Fibroblast of skin of right quadriceps (primary cell): ENCODE results near the gene SOS1.
"Not testable (repeated sequence)": the region's sequence is repeated elsewhere in the genome, so short reads cannot be mapped to it uniquely, and the experiment has no call there.

Source experiments
- DNase-seq: peaks from one replicate; pipeline ENCODE4 v3.0.0-alpha.2; 2013

The SOS1 gene

DNA sequence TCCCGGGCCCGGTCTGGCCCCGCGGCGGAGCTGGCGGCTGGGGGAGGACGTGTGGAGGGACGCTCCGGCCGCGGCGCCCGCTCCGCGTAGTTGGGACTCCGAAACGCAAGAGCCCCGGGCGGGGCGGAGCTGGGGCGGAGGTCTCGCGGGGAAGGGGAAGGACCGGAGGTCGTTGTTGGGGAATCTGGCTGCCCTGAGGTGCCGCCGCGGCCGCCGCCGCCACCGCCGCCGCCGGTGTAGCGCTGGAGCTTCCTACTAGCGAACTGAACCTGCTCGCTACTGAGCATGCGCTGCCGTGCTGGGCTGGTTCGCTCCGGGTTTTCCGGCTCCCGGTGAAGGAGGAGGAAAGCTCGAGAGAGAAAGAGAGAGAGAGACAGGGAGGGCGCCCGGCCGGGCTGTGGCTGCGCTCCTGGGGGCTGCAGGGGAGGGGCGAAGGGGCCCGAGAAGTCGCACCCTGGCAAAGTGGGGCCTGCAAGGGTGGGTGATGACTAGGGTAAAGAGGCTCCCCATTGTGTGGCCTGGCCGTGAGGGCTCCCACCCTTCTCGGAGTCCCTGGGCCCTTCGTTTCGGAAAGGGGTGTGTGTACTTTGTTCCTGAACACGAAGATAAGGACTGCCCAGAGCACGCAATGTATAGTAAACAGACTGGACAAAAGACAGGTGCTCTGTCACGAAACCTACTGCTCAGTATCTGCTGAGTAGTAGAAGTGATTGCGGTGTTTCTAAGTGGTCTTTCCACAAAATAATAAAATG is at the start of gene SOS1:
TSS of gene SOS1 (minus strand) at position 281 of the 752 bp plus-strand sequence. CDS start 629 bp downstream, outside the sequence.
- DNase-seq = peak; percentile 93

GRCh38 chr2:39164089-39164488 is 43.2 kb upstream of the SOS1 start:
- DNase-seq = peak; percentile 5

- DNase-seq = peak; percentile 59
Observed at GRCh38 chr2:39160982-39161381, 40.1 kb upstream of the SOS1 start.

DNA sequence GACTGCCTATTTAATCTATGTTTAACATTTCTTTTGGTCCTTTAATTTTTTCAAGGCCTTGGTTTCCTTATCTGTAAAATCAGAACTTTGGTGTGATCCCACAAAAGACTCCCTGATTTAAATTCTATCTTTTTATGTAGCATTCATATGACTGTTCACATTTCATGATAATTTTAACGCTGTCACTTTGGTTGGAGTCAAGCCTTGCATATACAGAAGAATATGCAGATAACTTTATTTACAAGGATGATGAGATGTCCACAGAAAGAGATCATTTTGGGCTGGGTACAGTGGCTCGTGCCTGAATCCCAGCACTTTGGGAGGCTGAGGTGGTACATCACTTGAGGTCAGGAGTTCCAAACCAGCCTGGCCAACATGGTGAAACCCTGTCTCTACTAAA is 38.4 kb upstream of the SOS1 start:
- DNase-seq = no peak

DNA sequence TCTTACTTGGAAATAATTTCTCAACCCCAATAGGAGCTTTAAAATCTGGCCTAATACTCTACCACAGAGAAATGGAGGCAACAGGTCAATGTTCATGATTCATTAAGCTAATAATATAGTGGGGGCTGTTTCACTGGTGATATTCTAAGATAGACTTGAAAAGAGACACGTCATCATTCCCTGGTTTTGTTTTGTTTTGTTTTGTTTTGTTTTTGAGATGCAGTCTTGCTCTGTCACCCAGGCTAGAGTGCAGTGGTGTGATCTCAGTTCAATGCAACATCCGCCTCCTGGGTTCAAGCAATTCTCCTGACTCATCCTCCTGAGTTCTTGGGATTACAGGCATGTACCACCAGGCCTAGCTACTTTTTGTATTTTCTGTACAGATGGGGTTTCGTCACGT is 37.5 kb upstream of the SOS1 start:
- peak; percentile 10 for DNase-seq

DNA sequence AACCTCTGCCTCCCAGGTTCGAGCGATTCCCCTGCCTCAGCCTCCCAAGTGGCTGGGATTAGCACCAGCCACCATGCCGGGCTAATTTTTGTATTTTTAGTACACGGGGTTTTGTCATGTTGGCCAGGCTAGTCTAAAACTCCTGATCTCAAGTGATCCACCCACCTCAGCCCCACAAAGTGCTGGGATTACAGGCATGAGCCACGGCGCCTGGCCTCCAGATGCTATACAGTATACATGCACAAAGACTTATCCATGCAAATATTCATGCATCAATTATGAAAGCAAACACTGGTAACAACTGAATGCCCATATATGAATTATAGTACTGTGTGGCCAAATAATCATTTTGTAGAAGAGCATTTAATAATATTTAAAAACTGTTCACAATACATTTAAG is 36.0 kb upstream of the SOS1 start:
- DNase-seq = no peak

GRCh38 chr2:39156107-39156506 is 35.3 kb upstream of the SOS1 start:
- DNase-seq = peak; percentile 37

DNA sequence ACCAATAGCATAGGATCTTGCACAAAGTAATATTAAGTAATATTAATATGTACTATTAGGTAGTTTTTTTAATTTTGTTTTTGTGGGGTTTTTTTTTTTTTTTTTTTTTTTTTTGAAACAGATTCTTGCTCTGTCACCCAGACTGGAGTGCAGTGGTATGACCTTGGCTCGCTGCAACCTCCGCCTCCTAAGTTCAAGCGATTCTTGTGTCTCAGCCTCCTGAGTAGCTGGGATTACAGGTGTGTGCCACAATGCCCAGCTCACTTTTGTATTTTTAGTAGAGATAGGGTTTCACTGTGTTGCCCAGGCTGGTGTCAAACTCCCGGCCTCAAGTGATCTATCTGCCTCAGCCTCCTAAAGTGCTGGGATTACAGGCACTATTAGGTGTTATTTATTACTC is 34.7 kb upstream of the SOS1 start:
- not testable (repeated sequence) for DNase-seq

- DNase-seq = no peak
Observed at GRCh38 chr2:39154944-39155343, 34.1 kb upstream of the SOS1 start.

- DNase-seq = peak; percentile 34
Observed at GRCh38 chr2:39153312-39153711, 32.5 kb upstream of the SOS1 start.

DNA sequence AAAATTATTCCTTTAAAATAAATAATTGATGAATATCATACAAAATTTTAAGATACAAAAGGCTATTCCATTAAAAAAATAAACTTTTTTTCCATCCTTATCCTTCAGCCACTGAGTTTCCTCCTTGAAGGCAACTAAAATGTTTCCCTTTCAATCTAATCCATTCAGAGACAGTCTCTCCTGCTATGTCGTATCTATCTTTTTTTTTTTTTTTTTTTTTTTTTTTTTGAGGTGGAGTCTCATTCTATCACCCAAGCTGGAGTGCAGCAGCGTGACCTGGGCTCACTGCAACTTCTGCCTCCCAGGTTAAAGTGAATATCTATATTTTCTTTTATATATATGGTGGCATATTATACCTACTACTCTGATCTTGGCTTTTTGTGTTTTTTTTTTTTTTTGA is 31.7 kb upstream of the SOS1 start:
- DNase-seq = no peak

- no peak for DNase-seq
Observed at GRCh38 chr2:39150890-39151497, 30.1 kb upstream of the SOS1 start.

DNA sequence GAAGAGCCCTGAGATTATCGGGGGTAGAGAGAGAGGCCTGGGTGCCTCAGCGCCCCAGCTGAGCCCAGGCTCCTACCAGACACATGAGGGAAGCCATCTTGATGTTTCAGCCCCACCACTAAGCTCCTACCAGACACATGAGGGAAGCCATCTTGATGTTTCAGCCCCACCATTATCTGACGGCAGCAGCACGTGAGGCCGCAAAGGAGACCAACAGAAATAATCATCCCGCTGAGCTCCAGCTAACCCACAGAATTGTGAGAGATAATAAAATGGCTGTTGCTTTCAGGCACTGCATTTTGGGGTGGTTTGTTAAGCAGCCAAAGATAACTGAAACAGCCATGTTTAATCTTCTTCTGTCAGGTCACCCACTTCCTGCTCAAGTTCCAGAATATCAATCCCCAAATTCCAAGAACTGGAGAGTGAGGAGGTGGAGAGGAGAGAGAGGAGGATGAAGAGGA is 29.3 kb upstream of the SOS1 start:
- DNase-seq = no peak

- no peak for DNase-seq
Observed at GRCh38 chr2:39146630-39147029, 25.8 kb upstream of the SOS1 start.

DNA sequence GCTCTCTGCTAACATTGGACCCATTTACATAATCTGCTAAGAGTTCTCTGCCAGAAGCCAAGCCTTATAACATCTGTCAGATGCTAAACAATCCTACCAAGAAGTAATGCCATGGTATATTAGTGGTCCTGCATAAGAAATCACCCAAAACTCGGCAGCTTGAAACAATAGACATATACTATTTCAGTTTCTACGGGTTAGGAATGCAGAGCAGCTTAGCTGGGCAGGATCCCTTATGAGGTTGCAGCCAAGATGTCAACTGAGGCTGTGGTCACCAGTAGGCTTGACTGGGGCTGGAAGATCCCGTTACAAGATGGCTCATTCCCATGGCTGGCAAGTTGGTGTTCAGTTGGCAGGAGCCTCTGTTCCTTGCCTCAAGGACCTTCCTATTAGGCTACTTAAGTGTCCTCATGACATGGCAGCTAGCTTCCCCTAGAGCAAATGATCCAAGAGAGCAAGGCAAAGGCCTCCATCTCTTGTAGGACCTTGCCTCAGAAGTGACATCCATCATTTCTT is 25.1 kb upstream of the SOS1 start:
- DNase-seq = no peak

DNA sequence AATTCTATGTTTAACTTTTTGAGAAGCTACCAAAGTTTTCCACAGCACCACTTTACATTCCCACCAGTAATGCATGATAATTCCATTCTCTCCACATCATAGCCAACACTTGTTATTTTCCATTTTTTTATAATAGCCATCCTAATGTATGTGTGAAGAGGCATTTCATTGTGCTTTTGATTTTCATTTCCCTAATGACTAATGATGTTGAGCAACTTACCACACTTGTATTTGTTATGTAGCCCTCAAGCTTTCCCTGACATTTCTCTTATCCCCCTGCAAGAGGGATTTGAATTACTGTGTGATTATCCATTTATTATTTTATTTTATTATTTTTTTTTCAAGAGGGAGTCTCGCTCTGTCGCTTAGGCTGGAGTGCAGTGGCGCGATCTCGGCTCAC is 23.6 kb upstream of the SOS1 start:
- no peak for DNase-seq

DNA sequence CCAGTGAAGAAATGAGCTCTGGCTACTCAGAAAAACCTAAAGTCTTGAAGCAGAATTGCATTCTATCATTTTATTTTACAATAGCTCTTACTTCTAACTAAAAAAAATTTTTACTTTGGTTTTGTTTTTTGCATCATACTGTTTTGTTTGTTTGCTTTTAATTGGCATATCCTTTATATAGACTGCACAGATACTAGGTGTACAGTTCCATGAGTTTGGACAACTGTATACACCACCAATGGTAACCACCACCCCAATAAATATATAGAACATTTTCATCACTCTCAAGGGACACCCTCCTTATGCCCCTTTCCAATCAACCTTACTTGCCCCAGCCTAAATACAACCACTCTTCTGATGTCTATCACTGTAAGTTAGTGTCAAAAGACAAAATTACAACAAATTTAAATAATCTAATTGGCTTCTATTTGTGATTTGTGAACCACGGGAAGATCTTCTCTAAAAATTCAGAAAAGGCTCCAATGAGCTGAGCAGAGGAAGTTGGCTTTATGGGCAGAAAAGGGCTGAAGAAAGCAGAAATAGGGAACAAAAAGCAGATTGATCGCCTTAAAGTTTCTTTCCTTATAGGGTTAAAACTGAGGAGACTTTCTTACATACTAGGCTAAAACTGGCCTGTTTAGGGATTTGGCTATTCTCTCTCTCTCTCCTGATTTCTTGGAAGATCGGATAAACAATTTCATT is 22.2 kb upstream of the SOS1 start:
- no peak for DNase-seq

GRCh38 chr2:39141334-39142271 is 20.8 kb upstream of the SOS1 start:
- no peak for DNase-seq

DNA sequence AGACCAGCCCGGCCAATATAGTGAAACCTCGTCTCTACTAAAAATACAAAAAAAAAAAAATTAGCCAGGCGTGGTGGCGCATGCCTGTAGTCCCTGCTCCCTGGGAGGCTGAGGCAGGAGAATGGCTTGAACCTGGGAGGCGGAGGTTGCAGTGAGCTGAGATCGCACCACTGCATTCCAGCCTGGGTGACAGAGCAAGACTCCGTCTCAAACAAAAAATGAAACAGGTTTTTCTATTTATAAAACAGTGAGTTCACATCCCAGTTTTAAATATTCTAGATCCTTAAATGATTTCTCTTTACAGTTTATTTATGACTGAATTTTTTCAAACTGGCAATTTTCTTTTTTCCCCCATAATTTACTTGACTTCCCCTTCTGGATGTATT is 20.1 kb upstream of the SOS1 start:
- DNase-seq = not testable (repeated sequence)

DNA sequence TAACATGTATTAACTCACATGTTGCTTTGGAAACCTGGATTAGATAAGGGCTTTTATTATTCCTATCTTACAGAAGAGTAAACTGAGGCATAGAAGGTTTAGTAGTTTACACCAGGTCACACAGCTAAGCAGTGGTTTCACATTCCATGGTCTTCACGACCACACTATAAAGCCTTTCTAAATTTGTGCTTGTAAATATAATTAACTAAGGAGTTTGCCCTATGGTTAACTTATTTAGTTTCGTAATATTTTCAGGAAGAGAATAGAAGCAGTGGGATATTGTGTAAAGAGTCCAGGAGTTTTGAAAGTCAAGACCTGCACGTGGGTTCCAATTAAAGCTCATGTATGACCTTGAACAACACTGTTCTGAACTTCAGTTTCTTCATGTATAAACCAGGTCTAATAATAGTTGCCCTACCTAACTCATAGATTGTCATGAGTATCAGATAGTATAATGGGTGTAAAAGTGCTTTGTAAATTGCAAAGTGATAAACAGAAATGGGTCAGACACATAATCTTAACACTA is 19.5 kb upstream of the SOS1 start:
- DNase-seq = no peak

GRCh38 chr2:39139511-39140237 is 18.8 kb upstream of the SOS1 start:
- peak; percentile 13 for DNase-seq

DNA sequence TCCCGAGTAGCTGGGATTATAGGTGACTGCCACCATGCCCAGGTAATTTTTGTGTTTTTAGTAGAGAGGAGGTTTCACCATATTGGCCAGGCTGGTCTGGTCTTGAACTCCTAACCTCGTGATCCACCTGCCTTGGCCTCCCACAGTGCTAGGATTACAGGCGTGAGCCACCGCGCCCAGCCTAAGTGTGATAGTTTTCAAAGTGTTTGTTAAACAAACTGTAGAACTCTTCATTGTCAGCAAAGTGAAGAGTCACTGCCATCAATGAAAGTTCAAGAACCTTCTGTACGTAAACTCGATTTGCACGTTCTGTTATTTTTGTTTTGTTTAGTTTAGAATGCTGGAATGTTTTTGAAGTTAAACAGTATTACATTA is 18.0 kb upstream of the SOS1 start:
- no peak for DNase-seq
